ENCODE results near the gene NKX1-1.

Gene NKX1-1

GRCh38 chr4:1370321-1371124 lies 35.7 kb downstream of the NKX1-1 start:
- no peak for DNase-seq

GRCh38 chr4:1369479-1370079 lies 36.7 kb downstream of the NKX1-1 start:
- DNase-seq = no peak

- no peak for DNase-seq
Measured at GRCh38 chr4:1369091-1369450, 37.2 kb downstream of the NKX1-1 start.

GRCh38 chr4:1368421-1369090 lies 37.7 kb downstream of the NKX1-1 start:
- DNase-seq = no peak

GRCh38 chr4:1367936-1368289 lies 38.3 kb downstream of the NKX1-1 start:
- DNase-seq = no peak

GRCh38 chr4:1367230-1367935 lies 38.9 kb downstream of the NKX1-1 start:
- DNase-seq = no peak

- no peak for DNase-seq
Measured at GRCh38 chr4:1366371-1367229, 39.6 kb downstream of the NKX1-1 start.

GRCh38 chr4:1365271-1366178 lies 40.7 kb downstream of the NKX1-1 start:
- DNase-seq = no peak

GRCh38 chr4:1364748-1365147 lies 41.5 kb downstream of the NKX1-1 start:
- no peak for DNase-seq

- DNase-seq = no peak
Measured at GRCh38 chr4:1364217-1364616, 42.0 kb downstream of the NKX1-1 start.

- DNase-seq = no peak
Measured at GRCh38 chr4:1363513-1363912, 42.7 kb downstream of the NKX1-1 start.

- no peak for DNase-seq
Measured at GRCh38 chr4:1362521-1362920, 43.7 kb downstream of the NKX1-1 start.

GRCh38 chr4:1362046-1362445 lies 44.2 kb downstream of the NKX1-1 start:
- no peak for DNase-seq

- DNase-seq = no peak
Measured at GRCh38 chr4:1361431-1361830, 44.8 kb downstream of the NKX1-1 start.

- DNase-seq = no peak
Measured at GRCh38 chr4:1360423-1361283, 45.6 kb downstream of the NKX1-1 start.

GRCh38 chr4:1359976-1360375 lies 46.3 kb downstream of the NKX1-1 start:
- no peak for DNase-seq

GRCh38 chr4:1359144-1359501 lies 47.1 kb downstream of the NKX1-1 start:
- no peak for DNase-seq

- no peak for DNase-seq
Measured at GRCh38 chr4:1358421-1359143, 47.7 kb downstream of the NKX1-1 start.

- DNase-seq = no peak
Measured at GRCh38 chr4:1357356-1358248, 48.6 kb downstream of the NKX1-1 start.
